Activated effector memory CD4-positive, alpha-beta T cell treated with Interleukin-2 at 50 U/mL for 16 hours (primary cell): ENCODE data around the gene AMACR.

ENCODE experiments used
- DNase-seq: peaks from one replicate; pipeline ENCODE4 v3.0.0-alpha.2; 2020

The AMACR gene

GRCh38 chr5:34005211-34005610 lies 2.6 kb downstream of the AMACR start:
- DNase-seq: no peak

GRCh38 chr5:34003941-34004340 lies 3.9 kb downstream of the AMACR start:
- DNase-seq: no peak

GRCh38 chr5:34002629-34003328 lies 5.1 kb downstream of the AMACR start:
- no peak for DNase-seq

- no peak for DNase-seq
These were observed 6.5 kb downstream of the AMACR start for GRCh38 chr5:34001241-34001841.

GRCh38 chr5:33999978-34000377 lies 7.9 kb downstream of the AMACR start:
- no peak for DNase-seq

- no peak for DNase-seq
These were observed 10.4 kb downstream of the AMACR start for GRCh38 chr5:33997331-33997983.

GRCh38 chr5:33995865-33996264 lies 12.0 kb downstream of the AMACR start:
- DNase-seq: no peak

- no peak for DNase-seq
These were observed 13.0 kb downstream of the AMACR start for GRCh38 chr5:33994845-33995244.

- DNase-seq: no peak
These were observed 15.0 kb downstream of the AMACR start for GRCh38 chr5:33992864-33993263.

- DNase-seq: no peak
These were observed 22.4 kb downstream of the AMACR start for GRCh38 chr5:33985447-33985846.

- no peak for DNase-seq
These were observed 23.2 kb downstream of the AMACR start, which contains the start of gene SLC45A2 for GRCh38 chr5:33984671-33985124. Gene SLC45A2 (minus strand): TSS chr5:33984693. CDS start chr5:33984583, 110 bp downstream.

GRCh38 chr5:33984178-33984577 lies 23.7 kb downstream of the AMACR start:
- no peak for DNase-seq

GRCh38 chr5:33981408-33982162 lies 26.3 kb downstream of the AMACR start:
- no peak for DNase-seq

- DNase-seq: no peak
These were observed 27.8 kb downstream of the AMACR start for GRCh38 chr5:33980030-33980429.

- no peak for DNase-seq
These were observed 29.5 kb downstream of the AMACR start for GRCh38 chr5:33978306-33978705.

GRCh38 chr5:33976307-33976706 lies 31.5 kb downstream of the AMACR start:
- no peak for DNase-seq

- no peak for DNase-seq
These were observed 32.0 kb downstream of the AMACR start for GRCh38 chr5:33975852-33976251.

GRCh38 chr5:33973271-33973670 lies 34.6 kb downstream of the AMACR start:
- DNase-seq: no peak

- no peak for DNase-seq
These were observed 38.0 kb downstream of the AMACR start for GRCh38 chr5:33969572-33970452.

- no peak for DNase-seq
These were observed 39.4 kb downstream of the AMACR start for GRCh38 chr5:33968211-33969005.

- DNase-seq: no peak
These were observed 41.0 kb downstream of the AMACR start for GRCh38 chr5:33966805-33967204.
